ENCODE data around the gene DNAJC18.

The DNAJC18 gene

GRCh38 chr5:139360384-139360783 is 78.9 kb downstream of the DNAJC18 start:
- no peak overlapping the region for H3K4me3 ChIP-seq (ENCODE audit: low read depth, low read length)

More at GRCh38 chr5:139360384-139360783, 78.9 kb downstream of the DNAJC18 start:
- TF ChIP-seq, protein P1, sequence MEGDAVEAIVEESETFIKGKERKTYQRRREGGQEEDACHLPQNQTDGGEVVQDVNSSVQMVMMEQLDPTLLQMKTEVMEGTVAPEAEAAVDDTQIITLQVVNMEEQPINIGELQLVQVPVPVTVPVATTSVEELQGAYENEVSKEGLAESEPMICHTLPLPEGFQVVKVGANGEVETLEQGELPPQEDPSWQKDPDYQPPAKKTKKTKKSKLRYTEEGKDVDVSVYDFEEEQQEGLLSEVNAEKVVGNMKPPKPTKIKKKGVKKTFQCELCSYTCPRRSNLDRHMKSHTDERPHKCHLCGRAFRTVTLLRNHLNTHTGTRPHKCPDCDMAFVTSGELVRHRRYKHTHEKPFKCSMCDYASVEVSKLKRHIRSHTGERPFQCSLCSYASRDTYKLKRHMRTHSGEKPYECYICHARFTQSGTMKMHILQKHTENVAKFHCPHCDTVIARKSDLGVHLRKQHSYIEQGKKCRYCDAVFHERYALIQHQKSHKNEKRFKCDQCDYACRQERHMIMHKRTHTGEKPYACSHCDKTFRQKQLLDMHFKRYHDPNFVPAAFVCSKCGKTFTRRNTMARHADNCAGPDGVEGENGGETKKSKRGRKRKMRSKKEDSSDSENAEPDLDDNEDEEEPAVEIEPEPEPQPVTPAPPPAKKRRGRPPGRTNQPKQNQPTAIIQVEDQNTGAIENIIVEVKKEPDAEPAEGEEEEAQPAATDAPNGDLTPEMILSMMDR (IDR thresholded peaks at IDR 0.05; ENCODE audit: low read depth, low read length, missing control alignments), result no peak
- no peak for DNase-seq (ENCODE audit: low read depth)

Measured in GM12864 (cell line).